ENCODE results near the gene FAT2.

Gene FAT2

GRCh38 chr5:151551985-151552384, 39.1 kb downstream of the FAT2 start:
- no peak for DNase-seq

GRCh38 chr5:151550146-151550545, 41.0 kb downstream of the FAT2 start:
- DNase-seq = no peak

- no peak for DNase-seq
These were observed 41.4 kb downstream of the FAT2 start for GRCh38 chr5:151549713-151550112.

- DNase-seq = no peak
These were observed 43.8 kb downstream of the FAT2 start for GRCh38 chr5:151547364-151547763.

GRCh38 chr5:151541571-151541970, 49.6 kb downstream of the FAT2 start:
- no peak for DNase-seq
